ENCODE data around the gene RHOJ. TPM values are rescaled to one million over a fixed set of nuclear protein-coding genes. Genes with fewer than 3 reads are reported as not detected.

RHOJ gene
- total RNA-seq, 1 donor from 2014 or later, result 12.9 TPM

- Histone ChIP-seq H3K27me3 (no peaks in the 10 kb centered on the region), H3K36me3 (no peaks in the 10 kb centered on the region), H3K27ac (no peak overlapping the region), H3K4me3 (no peak overlapping the region), H3K4me1 (no peaks in the 10 kb centered on the region), H3K9me3 (no peaks in the 10 kb centered on the region)
- DNase-seq (ENCODE audit: low spot score in 2 of 2), result no peak
- TF ChIP-seq CTCF (IDR thresholded peaks at IDR 0.05), result no peak
- intact Hi-C loops (cut with DNase I), result no loop called here
Measured at GRCh38 chr14:63182968-63183367, 21.3 kb upstream of the RHOJ start.

DNA sequence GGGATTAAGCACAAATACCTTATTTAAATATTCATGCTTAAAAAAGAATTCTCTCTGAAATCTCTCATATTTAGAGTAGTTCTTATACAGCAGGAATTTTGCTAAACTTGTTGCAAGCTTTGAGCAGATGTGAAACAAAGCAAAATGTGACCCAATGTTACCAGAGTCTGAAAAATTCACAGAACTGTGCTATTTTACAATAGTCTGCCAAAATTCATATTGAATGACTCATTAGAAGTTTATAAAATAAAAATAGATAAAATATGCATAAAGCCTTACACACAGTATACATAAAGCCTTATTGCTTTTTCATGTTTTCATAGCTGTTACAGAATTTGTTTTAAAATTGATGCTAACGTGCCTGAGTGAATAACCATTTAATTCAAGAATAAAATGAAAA lies 17.8 kb upstream of the RHOJ start:
- Histone ChIP-seq H3K4me3 (no peak overlapping the region), H3K4me1 (no peaks in the 10 kb centered on the region), H3K27me3 (no peaks in the 10 kb centered on the region), H3K36me3 (no peaks in the 10 kb centered on the region), H3K27ac (no peak overlapping the region), H3K9me3 (no peaks in the 10 kb centered on the region)
- intact Hi-C loops (cut with DNase I), result no loop called here
- DNase-seq (ENCODE audit: low spot score in 2 of 2), result no peak
- TF ChIP-seq CTCF (IDR thresholded peaks at IDR 0.05), result no peak

GRCh38 chr14:63191211-63191610 lies 13.0 kb upstream of the RHOJ start:
- H3K9me3 ChIP-seq, result no peaks in the 10 kb centered on the region
- intact Hi-C loops (cut with DNase I), result no loop called here
- DNase-seq (ENCODE audit: low spot score in 2 of 2), result no peak
- no peak overlapping the region for H3K27ac ChIP-seq
- no peaks in the 10 kb centered on the region for H3K4me1 ChIP-seq
- no peak for TF ChIP-seq CTCF (IDR thresholded peaks at IDR 0.05)
- H3K36me3 ChIP-seq, result no peaks in the 10 kb centered on the region
- no peaks in the 10 kb centered on the region for H3K27me3 ChIP-seq
- no peak overlapping the region for H3K4me3 ChIP-seq

GRCh38 chr14:63192085-63192484 lies 12.2 kb upstream of the RHOJ start:
- Histone ChIP-seq H3K36me3 (no peaks in the 10 kb centered on the region), H3K4me1 (no peaks in the 10 kb centered on the region), H3K27me3 (no peaks in the 10 kb centered on the region), H3K9me3 (no peaks in the 10 kb centered on the region), H3K4me3 (no peak overlapping the region), H3K27ac (no peak overlapping the region)
- DNase-seq (ENCODE audit: low spot score in 2 of 2), result no peak
- intact Hi-C loops (cut with DNase I), result no loop called here
- TF ChIP-seq CTCF (IDR thresholded peaks at IDR 0.05), result no peak

DNA sequence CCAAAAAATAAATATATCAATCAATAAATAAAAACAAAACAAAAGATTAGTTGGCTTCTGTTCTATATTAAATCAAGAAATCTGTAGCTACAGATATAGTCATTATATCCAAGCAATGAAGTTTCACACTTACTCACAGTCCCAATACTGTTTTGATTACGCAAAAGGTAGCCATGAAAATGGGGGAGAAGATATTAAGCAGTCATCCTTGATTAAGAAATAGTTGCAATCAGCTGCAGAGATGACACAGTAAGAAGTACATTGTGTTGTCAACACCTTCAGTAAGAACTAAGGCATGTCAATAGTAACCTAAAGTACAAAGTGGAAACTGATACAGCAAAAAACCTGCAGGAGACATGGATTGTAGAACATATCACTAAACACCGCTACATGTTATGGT lies 11.0 kb upstream of the RHOJ start:
- Histone ChIP-seq H3K27me3 (no peaks in the 10 kb centered on the region), H3K9me3 (no peaks in the 10 kb centered on the region), H3K27ac (no peak overlapping the region), H3K4me3 (no peak overlapping the region), H3K36me3 (no peaks in the 10 kb centered on the region), H3K4me1 (no peaks in the 10 kb centered on the region)
- intact Hi-C loops (cut with DNase I), result no loop called here
- DNase-seq (ENCODE audit: low spot score in 2 of 2), result no peak
- TF ChIP-seq CTCF (IDR thresholded peaks at IDR 0.05), result no peak

DNA sequence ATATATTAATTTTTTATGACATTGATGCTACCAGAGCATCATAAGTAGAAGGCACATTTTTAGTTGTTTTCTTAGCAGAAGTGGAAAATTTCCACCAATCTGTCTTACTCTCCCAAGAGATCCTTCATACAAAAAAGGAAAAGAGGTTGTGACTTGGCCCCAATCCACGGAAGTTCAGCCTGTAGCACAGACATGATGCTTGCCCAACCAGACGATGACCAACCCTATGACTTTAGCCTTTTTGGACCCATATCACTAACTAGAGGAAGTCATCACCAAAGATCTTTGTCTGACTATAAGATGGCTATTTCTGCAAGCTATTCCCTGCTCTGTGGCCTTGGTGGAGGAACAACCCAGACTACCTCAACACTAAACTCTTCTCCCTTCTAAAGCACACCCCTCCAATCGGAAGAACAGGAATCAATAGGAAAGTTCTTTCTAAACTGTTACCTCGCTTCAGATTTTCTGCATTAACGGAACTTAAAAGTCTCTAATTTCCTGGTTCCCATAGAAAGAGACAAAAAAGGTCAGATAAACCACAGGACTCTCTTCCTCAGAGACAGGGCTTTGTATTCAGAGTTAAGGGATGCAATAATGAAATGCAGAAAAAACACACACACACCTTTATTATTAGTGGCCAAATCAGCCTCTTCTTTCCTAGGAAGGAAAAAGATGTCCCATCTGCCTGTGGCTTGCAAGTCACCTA lies 4.1 kb upstream of the RHOJ start:
- intact Hi-C loops (cut with DNase I), result no loop called here
- Histone ChIP-seq H3K27ac (no peak overlapping the region), H3K4me1 (peaks cover 0 to 3% of the 10 kb centered on the region in 2 donors), H3K27me3 (no peaks in the 10 kb centered on the region), H3K36me3 (no peaks in the 10 kb centered on the region), H3K9me3 (no peaks in the 10 kb centered on the region), H3K4me3 (no peak overlapping the region)
- TF ChIP-seq CTCF (IDR thresholded peaks at IDR 0.05), result no peak
- no peak for DNase-seq (ENCODE audit: low spot score in 2 of 2)

Measured in ascending aorta (tissue), 2 donors.